HepG2 (cell line): ENCODE data around the gene SRF. TPM values are rescaled to one million over a fixed set of nuclear protein-coding genes. Genes with fewer than 3 reads are reported as not detected.

Source experiments
- E2F1 ChIP-seq: sonication (generic); formaldehyde crosslinking; IDR thresholded peaks from 2 replicates; pipeline ENCODE4 v1.5.0; 2020; ENCODE audit warnings: missing genetic modification reagents
- IKZF4 ChIP-seq: sonication (generic); formaldehyde crosslinking; IDR thresholded peaks from 2 replicates; pipeline ENCODE4 v1.5.1; 2020; ENCODE audit warnings: borderline replicate concordance, mild to moderate bottlenecking, low read depth, missing genetic modification reagents; ENCODE audit errors: not compliant biosample characterization
- PREB ChIP-seq: sonication (generic); formaldehyde crosslinking; IDR thresholded peaks from 2 replicates; pipeline ENCODE4 v1.4.0; 2020; ENCODE audit warnings: missing genetic modification reagents
- SIX4 ChIP-seq: sonication (generic); formaldehyde crosslinking; IDR thresholded peaks from 2 replicates; pipeline ENCODE4 v1.4.0; 2020; ENCODE audit warnings: missing genetic modification reagents
- TCF7 ChIP-seq: sonication (generic); IDR thresholded peaks from 2 replicates; pipeline ENCODE4 v1.6.1; 2016; ENCODE audit warnings: antibody characterized with exemption, low read depth
- ZBTB21 ChIP-seq: sonication (generic); formaldehyde crosslinking; IDR thresholded peaks from 2 replicates; pipeline ENCODE4 v1.4.0; 2020; ENCODE audit warnings: missing genetic modification reagents
- ZHX1 ChIP-seq: sonication (generic); formaldehyde crosslinking; IDR thresholded peaks from 2 replicates; pipeline ENCODE4 v1.8.1; 2022; ENCODE audit warnings: low read depth, mild to moderate bottlenecking, missing genetic modification reagents
- ZNF17 ChIP-seq: sonication (generic); formaldehyde crosslinking; IDR thresholded peaks from 2 replicates; pipeline ENCODE4 v1.5.0; 2020; ENCODE audit warnings: mild to moderate bottlenecking, missing genetic modification reagents
- ZNF235 ChIP-seq: sonication (generic); formaldehyde crosslinking; IDR thresholded peaks from 2 replicates; pipeline ENCODE4 v1.8.1; 2023; ENCODE audit warnings: mild to moderate bottlenecking, missing genetic modification reagents, borderline replicate concordance
- ZNF333 ChIP-seq: sonication (generic); formaldehyde crosslinking; IDR thresholded peaks from 2 replicates; pipeline ENCODE4 v1.4.0; 2020; ENCODE audit warnings: mild to moderate bottlenecking, missing genetic modification reagents, borderline replicate concordance
- ZNF512B ChIP-seq: sonication (generic); formaldehyde crosslinking; IDR thresholded peaks from 2 replicates; pipeline ENCODE4 v1.5.1; 2020; ENCODE audit warnings: missing genetic modification reagents, mild to moderate bottlenecking, borderline replicate concordance
- ZNF530 ChIP-seq: sonication (generic); formaldehyde crosslinking; IDR thresholded peaks from 2 replicates; pipeline ENCODE4 v1.5.0; 2020; ENCODE audit warnings: low read depth, mild to moderate bottlenecking, missing genetic modification reagents
- ZNF609 ChIP-seq: sonication (generic); formaldehyde crosslinking; IDR thresholded peaks from 2 replicates; pipeline ENCODE4 v1.4.0; 2020; ENCODE audit warnings: mild to moderate bottlenecking, missing genetic modification reagents, borderline replicate concordance
- ZNF83 ChIP-seq: sonication (generic); formaldehyde crosslinking; IDR thresholded peaks from 2 replicates; pipeline ENCODE4 v1.4.0; 2020; ENCODE audit warnings: missing genetic modification reagents, mild to moderate bottlenecking, borderline replicate concordance
- polyA plus RNA-seq, 8 experiments: library from polyadenylated mRNA; depleted of rRNA in 3 of 8; stranded (reverse) in 7 of 8; unstranded in 1 of 8; fragments of >200 nt; fragmentation: Illumina TruSeq in 4 of 8; extraction: Trizol in 4 of 8; gene quantifications; 2 replicates each; pipeline versions ENCODE4 v1.2.1 to v1.2.3, GENCODE V29; 2011 to 2016; ENCODE audit warnings: low read depth in 4 of 8, missing spikeins in 1 of 8, mixed read lengths in 1 of 8; ENCODE audit not compliant: insufficient read depth in 1 of 8
- total RNA-seq, 5 experiments: library from RNA; depleted of rRNA; stranded (reverse); fragments of >200 nt; fragmentation: Illumina TruSeq; extraction: Trizol; gene quantifications; 2 replicates each; pipeline ENCODE4 v1.2.3, GENCODE V29; 2016; ENCODE audit warnings: low read depth in 1 of 5

The SRF gene
- total and polyA plus RNA-seq, 2 of the 13 experiments (the other 11 are each of a cell fraction or from before 2014, with no cell fraction given) = 25.5 to 44.1 TPM

GRCh38 chr6:43181942-43182860, 11.1 kb downstream of the SRF start, which contains the start of gene CUL9 (continued):
- TF ChIP-seq ZNF512B = 0 out of 2 replicates have a peak, but pooled peaks have one; percentile 35
- TF ChIP-seq ZNF17 (CRISPR knock-in tag) = no peak
- TF ChIP-seq PREB (CRISPR knock-in tag) = no peak
- 0 out of 2 replicates have a peak, but pooled peaks have one; percentile 69 for TF ChIP-seq ZNF235 (CRISPR knock-in tag)
- peak; percentile 72; the same call in 1 of the 2 replicates for TF ChIP-seq ZHX1 (CRISPR knock-in tag)
- no peak; the same call in 1 of the 2 replicates for TF ChIP-seq ZNF83
- no peak; the same call in none of the 2 replicates for TF ChIP-seq E2F1 (CRISPR knock-in tag)
- TF ChIP-seq ZBTB21 (CRISPR knock-in tag) = no peak
- no peak for TF ChIP-seq SIX4 (CRISPR knock-in tag)
- no peak for TF ChIP-seq ZNF530 (CRISPR knock-in tag)
- peak; percentile 75 for TF ChIP-seq ZNF609 (CRISPR knock-in tag)
- no peak for TF ChIP-seq ZNF333
- TF ChIP-seq IKZF4 (CRISPR knock-in tag) = no peak
- no peak for TF ChIP-seq TCF7
